ENCODE results near the gene ACSF2. TPM values are rescaled to one million over a fixed set of nuclear protein-coding genes. Genes with fewer than 3 reads are reported as not detected.

Gene ACSF2
- total and polyA plus RNA-seq, 8 donors: 16.1 to 172 (median 67.9) TPM

- Histone ChIP-seq H3K9me3 (no peaks in the 10 kb centered on the region), H3K27ac (no peak overlapping the region), H3K4me3 (no peak overlapping the region), H3K36me3 (peaks cover 0 to 21% (median 18%) of the 10 kb centered on the region in 4 donors), H3K27me3 (no peaks in the 10 kb centered on the region), H3K4me1 (peaks cover 17 to 35% (median 26%) of the 10 kb centered on the region in 4 donors)
- TF ChIP-seq POLR2AphosphoS5 (IDR thresholded peaks at IDR 0.05) (no peak), POLR2A (IDR thresholded peaks at IDR 0.05) (no peak), CTCF (IDR thresholded peaks at IDR 0.05) (no peak), EP300 (IDR thresholded peaks at IDR 0.05) (no peak)
- intact Hi-C loops (cut with DNase I; ENCODE audit: low total_unique reads): no loop called here
- 95 to 99% (median 98%) methylated on average over 4 of the region's 4 CpGs for WGBS, 5 donors
- DNase-seq: no peak
Observed at GRCh38 chr17:50437409-50437808, 11.4 kb downstream of the ACSF2 start.

GRCh38 chr17:50439008-50439407 is 13.0 kb downstream of the ACSF2 start:
- no peak for DNase-seq
- intact Hi-C loops (cut with DNase I; ENCODE audit: low total_unique reads): no loop called here
- H3K9me3 ChIP-seq: no peaks in the 10 kb centered on the region

GRCh38 chr17:50440172-50440837 is 14.3 kb downstream of the ACSF2 start:
- peaks cover 0 to 15% (median 6%) of the 10 kb centered on the region in 4 donors for H3K36me3 ChIP-seq
- DNase-seq: peak; percentile 64 to 87
- no peaks in the 10 kb centered on the region for H3K27me3 ChIP-seq
- TF ChIP-seq EP300 (IDR thresholded peaks at IDR 0.05) (no peak), CTCF (IDR thresholded peaks at IDR 0.05) (no peak), POLR2AphosphoS5 (IDR thresholded peaks at IDR 0.05) (peak in 2 of 3 donors; percentile 9 to 53), POLR2A (IDR thresholded peaks at IDR 0.05) (no peak)
- H3K4me3 ChIP-seq: no peak overlapping the region
- peak overlapping the region; percentile 69 to 86 (median 77) for H3K27ac ChIP-seq
- H3K9me3 ChIP-seq: no peaks in the 10 kb centered on the region
- WGBS, 5 donors: 26 to 61% (median 46%) methylated on average over 3 to 4 of the region's 4 CpGs
- H3K4me1 ChIP-seq: peaks cover 34 to 60% (median 45%) of the 10 kb centered on the region in 4 donors
- intact Hi-C loops (cut with DNase I; ENCODE audit: low total_unique reads): no loop called here

More at GRCh38 chr17:50439008-50439407, 13.0 kb downstream of the ACSF2 start:
- Histone ChIP-seq H3K36me3 (peaks cover 0 to 19% (median 9%) of the 10 kb centered on the region in 4 donors), H3K27ac (no peak overlapping the region), H3K4me1 (peaks cover 32 to 51% (median 38%) of the 10 kb centered on the region in 4 donors), H3K4me3 (no peak overlapping the region), H3K27me3 (no peaks in the 10 kb centered on the region)
- WGBS, 5 donors: 91 to 96% (median 96%) methylated on average over 4 of the region's 4 CpGs
- TF ChIP-seq EP300 (IDR thresholded peaks at IDR 0.05): no peak

- H3K27ac ChIP-seq: peak overlapping the region; percentile 69 to 86 (median 77)
- 69 to 79% (median 71%) methylated on average over 10 of the region's 10 CpGs for WGBS, 5 donors
Observed at GRCh38 chr17:50440838-50441829, 15.1 kb downstream of the ACSF2 start.

More at GRCh38 chr17:50440838-50441829, 15.1 kb downstream of the ACSF2 start:
- no peak for DNase-seq
- Histone ChIP-seq H3K36me3 (peaks cover 0 to 14% (median 4%) of the 10 kb centered on the region in 4 donors), H3K27me3 (no peaks in the 10 kb centered on the region), H3K4me1 (peaks cover 34 to 69% (median 49%) of the 10 kb centered on the region in 4 donors), H3K9me3 (no peaks in the 10 kb centered on the region), H3K4me3 (no peak overlapping the region)
- intact Hi-C loops (cut with DNase I; ENCODE audit: low total_unique reads): no loop called here
- TF ChIP-seq EP300 (IDR thresholded peaks at IDR 0.05) (no peak), CTCF (IDR thresholded peaks at IDR 0.05) (no peak), POLR2A (IDR thresholded peaks at IDR 0.05) (no peak), POLR2AphosphoS5 (IDR thresholded peaks at IDR 0.05) (no peak)
